HEK293 (cell line): Measurements from ENCODE around the gene RPS18.
"Not testable (repeated sequence)": the region's sequence is repeated elsewhere in the genome, so short reads cannot be mapped to it uniquely, and the experiment has no call there.

Experiments used
- BCL11B ChIP-seq: fragments of 450-650 bp; formaldehyde crosslinking; IDR thresholded peaks from 2 replicates; pipeline ENCODE4 v1.5.1; 2016; ENCODE audit warnings: low read depth, missing biosample characterization, missing genetic modification characterization
- YY1 ChIP-seq: fragments of 450-650 bp; formaldehyde crosslinking; IDR thresholded peaks from 2 replicates; pipeline ENCODE4 v1.5.1; 2018; ENCODE audit warnings: missing biosample characterization, missing genetic modification characterization
- ZBTB6 ChIP-seq: fragments of 450-650 bp; formaldehyde crosslinking; IDR thresholded peaks from 2 replicates; pipeline ENCODE4 v1.5.1; 2017; ENCODE audit warnings: missing biosample characterization, missing genetic modification characterization
- ZNF114 ChIP-seq: fragments of 450-650 bp; formaldehyde crosslinking; IDR thresholded peaks from 2 replicates; pipeline ENCODE4 v1.5.0; 2017; ENCODE audit warnings: missing biosample characterization, missing genetic modification characterization
- ZNF146 ChIP-seq: fragments of 450-650 bp; formaldehyde crosslinking; IDR thresholded peaks from 2 replicates; pipeline ENCODE4 v1.5.1; 2016; ENCODE audit warnings: missing biosample characterization, missing genetic modification characterization
- ZNF274 ChIP-seq, 2 experiments: fragments of 200-500 bp in 1 of 2; fragments of 450-650 bp in 1 of 2; sonication (Bioruptor generic) in 1 of 2; formaldehyde crosslinking in 1 of 2; IDR thresholded peaks; 2 replicates each; pipeline versions ENCODE4 v1.5.1 to v1.6.1; 2014 to 2016; ENCODE audit warnings: borderline replicate concordance in 1 of 2, inconsistent platforms in 1 of 2, low read length in 1 of 2, missing biosample characterization in 1 of 2, missing genetic modification characterization in 1 of 2
- ZNF37A ChIP-seq: fragments of 450-650 bp; IDR thresholded peaks from 2 replicates; pipeline ENCODE4 v1.5.1; 2018; ENCODE audit warnings: missing biosample characterization, missing genetic modification characterization
- ZNF791 ChIP-seq: fragments of 450-650 bp; formaldehyde crosslinking; IDR thresholded peaks from 2 replicates; pipeline ENCODE4 v1.5.1; 2016; ENCODE audit warnings: missing biosample characterization, missing genetic modification characterization
- ZNF792 ChIP-seq: fragments of 450-650 bp; formaldehyde crosslinking; IDR thresholded peaks from 2 replicates; pipeline ENCODE4 v1.5.1; 2016; ENCODE audit warnings: missing biosample characterization, missing genetic modification characterization
- TF ChIP-seq, protein P1 (sequence below): fragments of 450-650 bp; formaldehyde crosslinking; IDR thresholded peaks from 2 replicates; pipeline ENCODE4 v1.5.1; 2016; ENCODE audit warnings: missing biosample characterization, missing genetic modification characterization
- TF ChIP-seq, protein P2 (sequence below): fragments of 450-650 bp; formaldehyde crosslinking; IDR thresholded peaks from 2 replicates; pipeline ENCODE4 v1.5.1; 2016; ENCODE audit warnings: missing biosample characterization, missing genetic modification characterization

- not testable (repeated sequence) for TF ChIP-seq ZNF792; ZNF274 (IDR thresholded peaks at IDR 0.05; ENCODE audit: low read length); ZNF274 (tag by site-specific recombination; IDR thresholded peaks at IDR 0.05; ENCODE audit: borderline replicate concordance); ZNF146 (tag by site-specific recombination); YY1 (tag by site-specific recombination); ZNF114 (tag by site-specific recombination); ZNF37A; ZNF791 (tag by site-specific recombination); BCL11B (tag by site-specific recombination); ZBTB6 (tag by site-specific recombination)
- TF ChIP-seq, protein P1, sequence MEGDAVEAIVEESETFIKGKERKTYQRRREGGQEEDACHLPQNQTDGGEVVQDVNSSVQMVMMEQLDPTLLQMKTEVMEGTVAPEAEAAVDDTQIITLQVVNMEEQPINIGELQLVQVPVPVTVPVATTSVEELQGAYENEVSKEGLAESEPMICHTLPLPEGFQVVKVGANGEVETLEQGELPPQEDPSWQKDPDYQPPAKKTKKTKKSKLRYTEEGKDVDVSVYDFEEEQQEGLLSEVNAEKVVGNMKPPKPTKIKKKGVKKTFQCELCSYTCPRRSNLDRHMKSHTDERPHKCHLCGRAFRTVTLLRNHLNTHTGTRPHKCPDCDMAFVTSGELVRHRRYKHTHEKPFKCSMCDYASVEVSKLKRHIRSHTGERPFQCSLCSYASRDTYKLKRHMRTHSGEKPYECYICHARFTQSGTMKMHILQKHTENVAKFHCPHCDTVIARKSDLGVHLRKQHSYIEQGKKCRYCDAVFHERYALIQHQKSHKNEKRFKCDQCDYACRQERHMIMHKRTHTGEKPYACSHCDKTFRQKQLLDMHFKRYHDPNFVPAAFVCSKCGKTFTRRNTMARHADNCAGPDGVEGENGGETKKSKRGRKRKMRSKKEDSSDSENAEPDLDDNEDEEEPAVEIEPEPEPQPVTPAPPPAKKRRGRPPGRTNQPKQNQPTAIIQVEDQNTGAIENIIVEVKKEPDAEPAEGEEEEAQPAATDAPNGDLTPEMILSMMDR (tag by site-specific recombination): not testable (repeated sequence)
- TF ChIP-seq, protein P2, sequence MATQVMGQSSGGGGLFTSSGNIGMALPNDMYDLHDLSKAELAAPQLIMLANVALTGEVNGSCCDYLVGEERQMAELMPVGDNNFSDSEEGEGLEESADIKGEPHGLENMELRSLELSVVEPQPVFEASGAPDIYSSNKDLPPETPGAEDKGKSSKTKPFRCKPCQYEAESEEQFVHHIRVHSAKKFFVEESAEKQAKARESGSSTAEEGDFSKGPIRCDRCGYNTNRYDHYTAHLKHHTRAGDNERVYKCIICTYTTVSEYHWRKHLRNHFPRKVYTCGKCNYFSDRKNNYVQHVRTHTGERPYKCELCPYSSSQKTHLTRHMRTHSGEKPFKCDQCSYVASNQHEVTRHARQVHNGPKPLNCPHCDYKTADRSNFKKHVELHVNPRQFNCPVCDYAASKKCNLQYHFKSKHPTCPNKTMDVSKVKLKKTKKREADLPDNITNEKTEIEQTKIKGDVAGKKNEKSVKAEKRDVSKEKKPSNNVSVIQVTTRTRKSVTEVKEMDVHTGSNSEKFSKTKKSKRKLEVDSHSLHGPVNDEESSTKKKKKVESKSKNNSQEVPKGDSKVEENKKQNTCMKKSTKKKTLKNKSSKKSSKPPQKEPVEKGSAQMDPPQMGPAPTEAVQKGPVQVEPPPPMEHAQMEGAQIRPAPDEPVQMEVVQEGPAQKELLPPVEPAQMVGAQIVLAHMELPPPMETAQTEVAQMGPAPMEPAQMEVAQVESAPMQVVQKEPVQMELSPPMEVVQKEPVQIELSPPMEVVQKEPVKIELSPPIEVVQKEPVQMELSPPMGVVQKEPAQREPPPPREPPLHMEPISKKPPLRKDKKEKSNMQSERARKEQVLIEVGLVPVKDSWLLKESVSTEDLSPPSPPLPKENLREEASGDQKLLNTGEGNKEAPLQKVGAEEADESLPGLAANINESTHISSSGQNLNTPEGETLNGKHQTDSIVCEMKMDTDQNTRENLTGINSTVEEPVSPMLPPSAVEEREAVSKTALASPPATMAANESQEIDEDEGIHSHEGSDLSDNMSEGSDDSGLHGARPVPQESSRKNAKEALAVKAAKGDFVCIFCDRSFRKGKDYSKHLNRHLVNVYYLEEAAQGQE (tag by site-specific recombination): not testable (repeated sequence)
These were observed 13.3 kb downstream of the RPS18 start for GRCh38 chr6:33285214-33285613.
